CD4-positive, alpha-beta T cell treated with Interleukin-17A for 1 hour (primary cell): ENCODE data around the gene SPAG17.
A peak's percentile ranks its signal among the peaks of the same experiment; 100 is the strongest.

Experiments
- DNase-seq: peaks from one replicate; pipeline ENCODE4 v3.0.0-alpha.2; 2020

The SPAG17 gene

GRCh38 chr1:118159569-118159968 is 25.5 kb downstream of the SPAG17 start:
- DNase-seq: no peak

GRCh38 chr1:118158924-118159323 is 26.1 kb downstream of the SPAG17 start:
- no peak for DNase-seq

GRCh38 chr1:118157506-118157905 is 27.5 kb downstream of the SPAG17 start:
- no peak for DNase-seq

- no peak for DNase-seq
Observed at GRCh38 chr1:118155106-118155505, 29.9 kb downstream of the SPAG17 start.

- DNase-seq: no peak
Observed at GRCh38 chr1:118154220-118154619, 30.8 kb downstream of the SPAG17 start.

GRCh38 chr1:118151312-118151937 is 33.6 kb downstream of the SPAG17 start:
- DNase-seq: peak; percentile 5

- DNase-seq: no peak
Observed at GRCh38 chr1:118149799-118150198, 35.2 kb downstream of the SPAG17 start.

- DNase-seq: no peak
Observed at GRCh38 chr1:118148034-118148433, 37.0 kb downstream of the SPAG17 start.

- no peak for DNase-seq
Observed at GRCh38 chr1:118147522-118147921, 37.5 kb downstream of the SPAG17 start.

- DNase-seq: no peak
Observed at GRCh38 chr1:118145721-118146120, 39.3 kb downstream of the SPAG17 start.

GRCh38 chr1:118144684-118145083 is 40.3 kb downstream of the SPAG17 start:
- DNase-seq: no peak

- no peak for DNase-seq
Observed at GRCh38 chr1:118143831-118144230, 41.2 kb downstream of the SPAG17 start.

- no peak for DNase-seq
Observed at GRCh38 chr1:118143121-118143520, 41.9 kb downstream of the SPAG17 start.

- no peak for DNase-seq
Observed at GRCh38 chr1:118142546-118142945, 42.5 kb downstream of the SPAG17 start.

- no peak for DNase-seq
Observed at GRCh38 chr1:118137900-118138299, 47.1 kb downstream of the SPAG17 start.

- no peak for DNase-seq
Observed at GRCh38 chr1:118136187-118136941, 48.7 kb downstream of the SPAG17 start.

- no peak for DNase-seq
Observed at GRCh38 chr1:118132000-118132399, 53.0 kb downstream of the SPAG17 start.

- no peak for DNase-seq
Observed at GRCh38 chr1:118128761-118129160, 56.3 kb downstream of the SPAG17 start.

- no peak for DNase-seq
Observed at GRCh38 chr1:118124064-118124463, 61.0 kb downstream of the SPAG17 start.

GRCh38 chr1:118123116-118123839 is 61.8 kb downstream of the SPAG17 start:
- no peak for DNase-seq

- no peak for DNase-seq
Observed at GRCh38 chr1:118122234-118123004, 62.6 kb downstream of the SPAG17 start.

GRCh38 chr1:118118873-118119463 is 66.1 kb downstream of the SPAG17 start:
- DNase-seq: no peak

GRCh38 chr1:118118469-118118868 is 66.6 kb downstream of the SPAG17 start:
- DNase-seq: no peak
